Gastroesophageal sphincter (tissue), 3 donors: ENCODE measurements around the gene DSCAML1.

Source experiments
- POLR2A ChIP-seq, 2 donors: fragments of 450-650 bp; IDR thresholded peaks; one replicate each; pipeline ENCODE4 v1.6.1; 2017; ENCODE audit warnings: antibody characterized with exemption in 2 of 2, mild to moderate bottlenecking in 2 of 2, moderate library complexity in 1 of 2
- TF ChIP-seq, protein P1 (sequence below), 4 experiments: fragments of 200-600 bp in 2 of 4; fragments of 450-650 bp in 2 of 4; sonication (generic) in 1 of 4; IDR thresholded peaks; one replicate each; pipeline ENCODE4 v1.5.1; 2017 to 2019; ENCODE audit warnings: antibody characterized with exemption in 4 of 4, mild to moderate bottlenecking in 2 of 4, moderate library complexity in 2 of 4

DNA sequence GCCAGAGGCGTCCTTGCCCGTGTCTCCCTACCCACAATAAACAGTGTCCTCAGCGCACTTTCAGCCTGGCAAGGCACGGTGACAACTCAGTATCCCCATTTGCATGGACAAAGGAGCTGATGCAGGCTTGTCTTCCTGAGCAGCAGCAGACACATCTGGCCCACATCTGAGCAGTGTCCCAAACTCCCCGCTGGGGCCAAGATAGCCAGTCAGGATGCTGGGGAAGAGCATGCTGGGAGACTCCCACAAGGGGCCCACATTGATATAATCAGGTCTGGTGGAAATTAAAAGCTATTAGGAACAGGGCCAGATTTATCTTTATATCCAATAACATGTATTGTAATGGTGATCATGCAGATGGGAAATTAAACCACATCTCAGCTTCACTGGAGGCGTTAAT lies 24.7 kb downstream of the DSCAML1 start:
- TF ChIP-seq POLR2A (IDR thresholded peaks at IDR 0.05), result no peak
- TF ChIP-seq, protein P1, sequence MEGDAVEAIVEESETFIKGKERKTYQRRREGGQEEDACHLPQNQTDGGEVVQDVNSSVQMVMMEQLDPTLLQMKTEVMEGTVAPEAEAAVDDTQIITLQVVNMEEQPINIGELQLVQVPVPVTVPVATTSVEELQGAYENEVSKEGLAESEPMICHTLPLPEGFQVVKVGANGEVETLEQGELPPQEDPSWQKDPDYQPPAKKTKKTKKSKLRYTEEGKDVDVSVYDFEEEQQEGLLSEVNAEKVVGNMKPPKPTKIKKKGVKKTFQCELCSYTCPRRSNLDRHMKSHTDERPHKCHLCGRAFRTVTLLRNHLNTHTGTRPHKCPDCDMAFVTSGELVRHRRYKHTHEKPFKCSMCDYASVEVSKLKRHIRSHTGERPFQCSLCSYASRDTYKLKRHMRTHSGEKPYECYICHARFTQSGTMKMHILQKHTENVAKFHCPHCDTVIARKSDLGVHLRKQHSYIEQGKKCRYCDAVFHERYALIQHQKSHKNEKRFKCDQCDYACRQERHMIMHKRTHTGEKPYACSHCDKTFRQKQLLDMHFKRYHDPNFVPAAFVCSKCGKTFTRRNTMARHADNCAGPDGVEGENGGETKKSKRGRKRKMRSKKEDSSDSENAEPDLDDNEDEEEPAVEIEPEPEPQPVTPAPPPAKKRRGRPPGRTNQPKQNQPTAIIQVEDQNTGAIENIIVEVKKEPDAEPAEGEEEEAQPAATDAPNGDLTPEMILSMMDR (IDR thresholded peaks at IDR 0.05), result no peak
